HG03575 (cell line): Measurements from ENCODE around the gene FARP2.
"Not testable (repeated sequence)": the region's sequence is repeated elsewhere in the genome, so short reads cannot be mapped to it uniquely, and the experiment has no call there.

ENCODE experiments used
- ATAC-seq: cut with Tn5 transposase; IDR thresholded peaks from one replicate; pipeline ENCODE4 v1.9.1; 2021; ENCODE audit not compliant: unreplicated experiment, insufficient number of reproducible peaks, low FRiP score; ENCODE audit errors: extremely low read depth

The FARP2 gene

DNA sequence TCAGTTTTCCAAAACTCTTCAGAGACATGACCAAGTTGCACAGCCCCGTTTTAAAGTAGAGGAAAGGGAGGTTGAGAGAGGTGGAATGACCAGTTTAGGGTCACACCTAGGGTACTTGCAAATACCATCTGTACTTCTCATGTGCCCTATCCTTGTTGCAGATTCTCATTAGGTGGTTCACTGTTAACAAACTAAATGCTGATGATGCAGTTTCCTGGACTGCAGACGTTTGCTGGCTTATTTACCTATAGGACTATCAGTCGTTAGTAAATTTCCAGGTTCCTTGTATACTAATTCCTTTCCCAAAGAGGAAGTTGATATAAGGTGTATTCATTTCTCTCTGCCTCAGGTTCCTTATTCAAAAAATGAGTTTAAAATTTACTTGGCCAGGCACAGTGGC lies 1.4 kb downstream of the FARP2 start:
- no peak for ATAC-seq

GRCh38 chr2:241358470-241358869 lies 2.4 kb downstream of the FARP2 start:
- no peak for ATAC-seq

- no peak for ATAC-seq
These were observed 3.5 kb downstream of the FARP2 start for GRCh38 chr2:241359481-241360045.

GRCh38 chr2:241363426-241363825 lies 7.3 kb downstream of the FARP2 start:
- ATAC-seq = no peak

GRCh38 chr2:241364781-241365180 lies 8.7 kb downstream of the FARP2 start:
- no peak for ATAC-seq

DNA sequence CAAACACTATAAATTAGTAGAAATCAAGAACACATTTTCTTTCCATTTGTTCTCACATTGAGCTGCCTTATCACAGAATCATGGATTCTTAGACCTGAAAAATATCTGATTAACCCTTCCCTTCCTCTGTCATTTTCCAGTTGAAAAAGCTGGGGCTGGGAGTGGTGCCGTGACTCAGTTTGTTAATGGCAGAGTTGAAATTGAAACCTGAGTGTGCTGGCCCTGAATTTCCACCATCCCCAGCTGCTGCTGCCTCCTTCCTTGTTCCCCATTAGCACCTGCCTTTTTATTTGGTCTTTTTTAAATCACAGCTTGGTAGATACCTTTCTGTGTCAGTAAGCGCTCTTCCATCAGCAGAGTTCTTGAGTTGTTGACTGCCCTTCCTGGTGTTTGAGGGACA lies 10.6 kb downstream of the FARP2 start:
- ATAC-seq = no peak

- no peak for ATAC-seq
These were observed 12.6 kb downstream of the FARP2 start for GRCh38 chr2:241368643-241369042.

DNA sequence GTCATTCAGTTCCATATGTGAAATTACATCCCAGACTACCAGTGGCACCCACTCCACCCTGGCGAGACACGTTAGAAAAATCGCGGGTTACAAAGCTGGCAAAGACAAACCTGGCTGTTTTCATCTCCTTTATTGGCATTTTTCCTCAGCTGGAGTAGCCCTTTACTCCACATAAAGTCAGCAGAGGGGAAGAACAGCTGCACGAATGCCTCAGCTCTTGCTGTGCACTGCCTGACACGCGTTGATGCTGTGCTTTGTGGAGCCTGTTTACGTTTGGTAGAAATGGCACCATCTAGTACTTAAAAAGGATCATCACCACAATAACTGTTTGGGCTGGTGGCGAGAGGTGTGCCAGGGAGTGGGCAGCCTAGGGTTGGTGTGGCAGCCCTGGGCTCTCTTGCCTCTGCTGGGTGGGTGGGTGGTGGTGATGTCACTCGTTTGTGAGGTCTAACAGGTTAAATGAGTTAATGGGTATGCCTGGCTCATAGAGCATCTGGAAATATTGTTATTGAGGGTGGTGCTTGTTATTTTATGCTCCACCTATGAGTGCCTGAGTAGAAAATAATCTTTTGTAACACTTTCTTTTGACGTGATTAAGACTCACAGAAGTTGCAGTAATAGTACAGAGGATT lies 16.4 kb downstream of the FARP2 start:
- no peak for ATAC-seq

DNA sequence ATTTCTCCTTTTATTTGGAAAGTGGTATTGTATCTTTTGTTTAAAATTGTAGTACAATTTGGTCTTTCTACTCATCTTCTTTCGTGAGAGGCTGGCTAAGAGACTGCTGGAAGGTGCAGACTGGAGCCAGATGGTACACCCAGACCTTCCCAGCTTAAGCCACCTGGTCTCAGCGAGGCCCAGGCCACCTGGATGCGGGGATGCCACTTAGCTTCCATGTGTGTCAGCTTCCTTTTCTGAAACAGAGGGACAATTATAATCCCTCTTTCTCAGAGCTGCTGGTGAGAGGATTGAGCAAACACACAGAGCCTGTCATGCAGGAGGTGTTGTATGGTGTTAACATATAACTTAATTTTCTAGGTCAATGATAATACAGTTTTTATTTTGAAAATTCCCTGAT lies 17.4 kb downstream of the FARP2 start:
- ATAC-seq = no peak

DNA sequence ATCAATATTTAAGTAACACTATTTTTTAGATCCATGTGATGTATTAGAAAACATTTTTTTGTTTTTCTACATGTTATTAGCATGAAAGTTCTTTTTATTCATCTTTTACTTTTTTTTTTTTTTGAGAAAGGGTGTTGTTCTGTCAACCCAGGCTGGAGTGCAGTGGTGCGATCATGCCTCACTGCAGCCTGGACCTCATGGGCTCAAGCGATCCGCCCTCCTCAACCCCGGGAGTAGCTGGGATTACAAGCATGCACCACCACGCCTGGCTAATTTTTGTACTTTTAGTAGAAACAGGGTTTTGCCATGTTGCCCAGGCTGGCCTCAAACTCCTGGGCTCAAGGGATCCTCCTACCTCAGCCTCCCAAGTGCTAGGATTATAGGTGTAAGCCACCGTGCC lies 17.8 kb downstream of the FARP2 start:
- ATAC-seq = not testable (repeated sequence)

DNA sequence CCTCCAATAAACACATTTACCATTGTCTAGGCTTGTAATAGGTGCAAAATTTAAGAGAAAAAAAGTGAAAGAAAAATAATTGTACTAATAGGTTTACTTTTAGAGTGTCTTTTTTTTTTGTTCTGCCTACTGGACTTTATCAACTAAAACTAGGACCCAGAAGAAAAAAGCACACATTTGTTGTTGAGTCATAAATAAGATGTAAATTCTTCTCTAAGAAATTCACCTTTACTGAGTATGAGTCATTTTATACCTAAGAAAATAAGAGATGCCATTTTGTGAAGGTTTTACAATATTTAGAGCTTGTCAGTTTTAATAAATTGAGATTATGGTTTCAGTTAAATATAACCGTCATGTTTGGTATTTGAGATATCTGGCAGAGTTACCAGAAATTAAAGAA lies 19.2 kb downstream of the FARP2 start:
- no peak for ATAC-seq

DNA sequence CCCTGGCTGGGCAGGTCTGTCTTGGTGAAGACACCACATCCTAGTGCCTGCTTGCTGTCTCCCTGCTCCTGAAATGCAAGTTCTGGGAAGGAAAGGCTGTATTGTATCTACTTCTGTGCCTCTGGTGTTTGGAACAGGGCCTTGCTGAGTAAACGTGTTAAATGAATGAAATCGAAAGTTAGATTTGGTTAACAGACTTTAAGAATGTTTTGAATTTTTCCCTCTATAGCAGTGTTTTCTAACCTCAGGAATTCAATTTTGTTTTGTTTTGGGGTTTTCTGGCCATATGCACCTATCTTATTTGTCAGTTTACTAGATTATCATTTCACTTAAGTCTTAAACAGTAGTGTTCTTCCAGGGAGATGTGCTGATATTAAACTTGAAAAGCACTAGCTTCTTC lies 20.7 kb downstream of the FARP2 start:
- ATAC-seq = no peak

- no peak for ATAC-seq
These were observed 22.7 kb downstream of the FARP2 start for GRCh38 chr2:241378816-241379215.

DNA sequence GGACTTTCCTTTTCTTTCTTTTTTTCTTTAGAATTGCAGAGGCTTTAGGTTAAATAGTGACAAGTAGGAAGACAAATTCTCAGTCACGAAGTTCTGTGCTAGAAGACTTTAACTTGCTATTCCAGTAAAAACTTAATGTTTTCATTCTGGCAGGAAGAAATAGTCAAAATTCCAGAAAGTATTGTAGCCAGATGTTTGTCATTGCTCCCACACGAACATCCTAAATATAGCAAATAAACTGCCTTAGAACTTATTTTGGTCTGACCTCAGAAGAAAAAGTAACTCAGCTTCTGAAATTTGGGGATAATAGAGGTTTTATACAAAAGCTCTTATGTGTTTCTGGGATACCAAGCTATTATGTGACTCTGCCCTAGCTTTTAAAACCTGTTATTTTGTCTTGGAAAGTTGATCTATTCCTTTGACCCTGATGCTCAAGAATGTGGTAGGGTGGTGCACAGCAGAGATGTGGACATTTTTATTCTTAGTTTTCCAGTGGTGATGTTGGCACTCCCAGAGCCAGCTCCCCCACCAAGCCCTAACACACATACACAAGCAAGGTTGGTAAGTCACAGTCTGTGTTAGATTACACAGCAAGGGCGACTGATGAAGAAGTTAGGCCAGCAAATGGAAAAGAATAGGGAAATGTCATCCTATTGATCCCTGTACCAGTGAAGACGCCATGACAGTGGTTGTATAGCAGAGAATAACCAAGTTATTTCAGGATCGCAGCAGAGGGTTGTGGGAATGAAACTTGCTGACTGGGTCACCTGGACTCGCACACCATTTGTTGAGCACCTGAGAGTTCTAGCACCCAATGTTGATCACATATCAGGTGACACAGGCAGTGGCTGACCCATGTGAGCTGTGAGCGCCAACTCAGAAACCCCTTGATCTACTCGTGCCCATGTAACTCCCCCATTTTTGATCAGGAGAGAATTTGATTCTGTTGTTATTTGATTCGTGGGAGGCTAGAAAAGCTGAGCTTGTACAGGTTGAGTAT lies 23.7 kb downstream of the FARP2 start:
- ATAC-seq = no peak

GRCh38 chr2:241381872-241382271 lies 25.8 kb downstream of the FARP2 start:
- no peak for ATAC-seq

GRCh38 chr2:241385450-241385849 lies 29.4 kb downstream of the FARP2 start:
- not testable (repeated sequence) for ATAC-seq

- ATAC-seq = no peak
These were observed 30.4 kb downstream of the FARP2 start for GRCh38 chr2:241386519-241386918.

DNA sequence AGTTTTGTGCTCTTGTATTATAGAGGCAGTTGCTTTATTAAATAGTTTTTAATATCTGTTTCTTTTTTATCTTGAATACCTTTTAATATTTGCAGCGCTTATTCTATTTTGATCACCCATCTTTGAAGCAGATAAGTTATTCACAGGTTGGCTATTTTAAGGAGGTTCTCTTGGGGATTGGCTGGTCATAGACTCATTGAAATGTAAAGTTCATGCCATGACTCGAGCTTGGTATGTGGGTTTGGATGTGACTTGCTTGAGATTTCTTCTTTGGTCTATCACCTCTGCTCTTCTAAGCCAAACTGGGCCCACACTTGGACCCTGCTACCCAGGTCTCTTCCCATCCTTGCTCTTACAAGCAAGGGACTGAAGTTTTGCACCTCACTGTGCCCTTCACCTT lies 33.6 kb downstream of the FARP2 start:
- ATAC-seq = no peak

DNA sequence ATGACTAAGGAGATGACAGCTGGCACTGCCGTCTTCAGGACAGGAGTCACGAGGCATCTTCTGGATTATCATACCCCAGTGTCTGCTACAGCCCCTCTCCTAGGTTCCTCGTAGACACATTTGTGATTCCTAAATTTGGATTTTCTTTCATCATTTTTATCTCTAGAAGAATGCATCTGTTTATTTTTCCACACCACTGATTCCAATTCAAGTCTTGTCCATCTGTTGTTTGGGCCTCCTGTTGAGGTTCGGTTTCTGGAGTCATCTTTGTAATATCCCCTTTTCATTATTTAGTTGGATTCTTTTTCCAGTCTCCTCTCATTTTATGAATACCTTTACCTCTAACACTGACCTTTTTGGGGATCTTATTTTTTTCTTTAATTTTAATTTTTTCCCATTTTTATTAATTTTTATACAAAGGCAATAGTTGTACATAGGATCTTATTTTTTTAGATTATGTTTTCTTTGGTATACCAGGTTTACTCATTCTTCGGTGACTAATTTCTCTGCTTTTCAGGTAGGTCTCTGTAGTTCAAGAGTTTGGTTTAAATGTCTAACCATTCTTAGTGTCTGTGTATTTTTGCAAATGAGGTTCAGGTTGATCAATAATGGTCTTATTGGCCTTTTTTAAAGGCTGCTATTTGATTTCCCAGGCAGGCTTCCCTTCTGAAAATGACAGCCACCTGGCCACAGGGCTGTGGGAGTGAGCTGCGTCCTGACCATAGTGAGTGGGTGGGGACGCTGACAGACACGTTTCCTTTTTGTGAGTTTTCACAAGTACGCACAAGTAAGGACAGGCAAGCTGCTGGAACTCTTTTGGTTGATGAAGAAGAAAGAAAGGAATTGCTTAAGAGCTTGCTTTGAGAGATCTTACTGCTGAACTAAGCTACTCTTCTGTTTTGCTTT lies 34.5 kb downstream of the FARP2 start:
- ATAC-seq = no peak
